K562 (cell line): ENCODE data around the gene RING1. TPM values are rescaled to one million over a fixed set of nuclear protein-coding genes. Genes with fewer than 3 reads are reported as not detected.

ENCODE experiments used
- CBX5 ChIP-seq: IDR thresholded peaks from 2 replicates; pipeline ENCODE4 v1.6.1; 2014; ENCODE audit warnings: low read depth, borderline replicate concordance
- CHD2 ChIP-seq: IDR thresholded peaks from 2 replicates; pipeline ENCODE4 v1.6.1; 2011; ENCODE audit warnings: low read depth, low read length
- ETV5 ChIP-seq: sonication (generic); formaldehyde crosslinking; IDR thresholded peaks from 2 replicates; pipeline ENCODE4 v1.4.0; 2020; ENCODE audit warnings: low read depth, mild to moderate bottlenecking, missing genetic modification reagents
- FOSL1 ChIP-seq: fragments of 200-800 bp; sonication (Bioruptor generic); conservative IDR thresholded peaks from 2 replicates; pipeline ENCODE4 v1.6.1; 2016; ENCODE audit warnings: missing genetic modification characterization, missing compliant biosample characterization
- HBP1 ChIP-seq: fragments of 450-650 bp; formaldehyde crosslinking; IDR thresholded peaks from 2 replicates; pipeline ENCODE4 v1.4.0; 2022; ENCODE audit warnings: missing genetic modification characterization
- MBD2 ChIP-seq: sonication (generic); IDR thresholded peaks from 2 replicates; pipeline ENCODE4 v1.6.1; 2016; ENCODE audit warnings: low read depth, borderline replicate concordance
- MNT ChIP-seq, 2 experiments: fragments of 450-650 bp; conservative IDR thresholded peaks; 2 replicates each; pipeline ENCODE4 v1.6.1; 2017; ENCODE audit warnings: mild to moderate bottlenecking in 2 of 2, moderate library complexity in 2 of 2
- RBM25 ChIP-seq: fragments of 200-400 bp; formaldehyde crosslinking; IDR thresholded peaks from 2 replicates; pipeline ENCODE4 v1.6.1; 2018; ENCODE audit warnings: low read length, low read depth, moderate library complexity; ENCODE audit not compliant: severe bottlenecking
- SMARCA5 ChIP-seq: fragments of 450-650 bp; IDR thresholded peaks from 2 replicates; pipeline ENCODE4 v1.6.1; 2016
- ZBTB8A ChIP-seq: fragments of 450-650 bp; IDR thresholded peaks from 2 replicates; pipeline ENCODE4 v1.6.1; 2018; ENCODE audit warnings: mild to moderate bottlenecking, moderate library complexity; ENCODE audit not compliant: partially characterized antibody
- polyA plus RNA-seq, 8 experiments: library from polyadenylated mRNA; depleted of rRNA in 4 of 8; stranded (reverse) in 5 of 8; unstranded in 3 of 8; fragments of >200 nt; fragmentation: Nextera tagmentation in 2 of 8; fragmentation: Illumina TruSeq in 1 of 8; extraction: Ambion mirVana in 2 of 8; extraction: Trizol in 1 of 8; gene quantifications; 2 replicates each; pipeline versions ENCODE4 v1.2.1 to v1.2.3, GENCODE V29; 2011 to 2014; ENCODE audit warnings: inconsistent platforms in 1 of 8, missing spikeins in 1 of 8
- total RNA-seq, 7 experiments: library from RNA; depleted of rRNA in 6 of 7; stranded (reverse); fragments of >200 nt in 6 of 7; fragmentation: Illumina TruSeq in 2 of 7; extraction: Trizol in 2 of 7; gene quantifications; 2 replicates each; pipeline versions ENCODE4 v1.2.1 to v1.2.3, GENCODE V29; 2011 to 2021; ENCODE audit warnings: low replicate concordance in 1 of 7
- TF ChIP-seq, protein P1 (sequence below): fragments of 250-450 bp; sonication (Bioruptor Pico); IDR thresholded peaks from 2 replicates; pipeline ENCODE4 v1.4.0; 2020
- TF ChIP-seq, protein P2 (sequence below): fragments of 250-450 bp; sonication (Bioruptor Pico); IDR thresholded peaks from 2 replicates; pipeline ENCODE4 v1.4.0; 2020; ENCODE audit warnings: borderline replicate concordance

Gene RING1
- total and polyA plus RNA-seq, 9 of the 15 experiments (the other 6 are each of a cell fraction or from before 2014, with no cell fraction given) = 4.2 to 59.1 (median 36.9) TPM

- no peak for TF ChIP-seq HBP1 (CRISPR knock-in tag)
- TF ChIP-seq CBX5 = no peak
- TF ChIP-seq ZBTB8A = no peak
- no peak for TF ChIP-seq ETV5 (CRISPR knock-in tag)
- TF ChIP-seq RBM25 = no peak
- TF ChIP-seq MBD2 = no peak
- TF ChIP-seq FOSL1 (tag) = peak; percentile 88
- no peak for TF ChIP-seq SMARCA5
- 0 out of 2 replicates have a peak, but pooled peaks have one; percentile 6 for TF ChIP-seq CHD2
- TF ChIP-seq, protein P1, sequence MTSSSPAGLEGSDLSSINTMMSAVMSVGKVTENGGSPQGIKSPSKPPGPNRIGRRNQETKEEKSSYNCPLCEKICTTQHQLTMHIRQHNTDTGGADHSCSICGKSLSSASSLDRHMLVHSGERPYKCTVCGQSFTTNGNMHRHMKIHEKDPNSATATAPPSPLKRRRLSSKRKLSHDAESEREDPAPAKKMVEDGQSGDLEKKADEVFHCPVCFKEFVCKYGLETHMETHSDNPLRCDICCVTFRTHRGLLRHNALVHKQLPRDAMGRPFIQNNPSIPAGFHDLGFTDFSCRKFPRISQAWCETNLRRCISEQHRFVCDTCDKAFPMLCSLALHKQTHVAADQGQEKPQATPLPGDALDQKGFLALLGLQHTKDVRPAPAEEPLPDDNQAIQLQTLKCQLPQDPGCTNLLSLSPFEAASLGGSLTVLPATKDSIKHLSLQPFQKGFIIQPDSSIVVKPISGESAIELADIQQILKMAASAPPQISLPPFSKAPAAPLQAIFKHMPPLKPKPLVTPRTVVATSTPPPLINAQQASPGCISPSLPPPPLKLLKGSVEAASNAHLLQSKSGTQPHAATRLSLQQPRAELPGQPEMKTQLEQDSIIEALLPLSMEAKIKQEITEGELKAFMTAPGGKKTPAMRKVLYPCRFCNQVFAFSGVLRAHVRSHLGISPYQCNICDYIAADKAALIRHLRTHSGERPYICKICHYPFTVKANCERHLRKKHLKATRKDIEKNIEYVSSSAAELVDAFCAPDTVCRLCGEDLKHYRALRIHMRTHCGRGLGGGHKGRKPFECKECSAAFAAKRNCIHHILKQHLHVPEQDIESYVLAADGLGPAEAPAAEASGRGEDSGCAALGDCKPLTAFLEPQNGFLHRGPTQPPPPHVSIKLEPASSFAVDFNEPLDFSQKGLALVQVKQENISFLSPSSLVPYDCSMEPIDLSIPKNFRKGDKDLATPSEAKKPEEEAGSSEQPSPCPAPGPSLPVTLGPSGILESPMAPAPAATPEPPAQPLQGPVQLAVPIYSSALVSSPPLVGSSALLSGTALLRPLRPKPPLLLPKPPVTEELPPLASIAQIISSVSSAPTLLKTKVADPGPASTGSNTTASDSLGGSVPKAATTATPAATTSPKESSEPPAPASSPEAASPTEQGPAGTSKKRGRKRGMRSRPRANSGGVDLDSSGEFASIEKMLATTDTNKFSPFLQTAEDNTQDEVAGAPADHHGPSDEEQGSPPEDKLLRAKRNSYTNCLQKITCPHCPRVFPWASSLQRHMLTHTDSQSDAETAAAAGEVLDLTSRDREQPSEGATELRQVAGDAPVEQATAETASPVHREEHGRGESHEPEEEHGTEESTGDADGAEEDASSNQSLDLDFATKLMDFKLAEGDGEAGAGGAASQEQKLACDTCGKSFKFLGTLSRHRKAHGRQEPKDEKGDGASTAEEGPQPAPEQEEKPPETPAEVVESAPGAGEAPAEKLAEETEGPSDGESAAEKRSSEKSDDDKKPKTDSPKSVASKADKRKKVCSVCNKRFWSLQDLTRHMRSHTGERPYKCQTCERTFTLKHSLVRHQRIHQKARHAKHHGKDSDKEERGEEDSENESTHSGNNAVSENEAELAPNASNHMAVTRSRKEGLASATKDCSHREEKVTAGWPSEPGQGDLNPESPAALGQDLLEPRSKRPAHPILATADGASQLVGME (CRISPR knock-in tag) = no peak
- peak in 1 of 2 experiments; percentile 41; a peak in 3 of 4 replicates for TF ChIP-seq MNT (conservative IDR thresholded peaks at IDR 0.05)
- TF ChIP-seq, protein P2, sequence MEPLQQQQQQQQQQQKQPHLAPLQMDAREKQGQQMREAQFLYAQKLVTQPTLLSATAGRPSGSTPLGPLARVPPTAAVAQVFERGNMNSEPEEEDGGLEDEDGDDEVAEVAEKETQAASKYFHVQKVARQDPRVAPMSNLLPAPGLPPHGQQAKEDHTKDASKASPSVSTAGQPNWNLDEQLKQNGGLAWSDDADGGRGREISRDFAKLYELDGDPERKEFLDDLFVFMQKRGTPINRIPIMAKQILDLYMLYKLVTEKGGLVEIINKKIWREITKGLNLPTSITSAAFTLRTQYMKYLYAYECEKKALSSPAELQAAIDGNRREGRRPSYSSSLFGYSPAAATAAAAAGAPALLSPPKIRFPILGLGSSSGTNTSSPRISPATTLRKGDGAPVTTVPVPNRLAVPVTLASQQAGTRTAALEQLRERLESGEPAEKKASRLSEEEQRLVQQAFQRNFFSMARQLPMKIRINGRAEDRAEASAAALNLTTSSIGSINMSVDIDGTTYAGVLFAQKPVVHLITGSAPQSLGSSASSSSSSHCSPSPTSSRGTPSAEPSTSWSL = no peak
These were observed 2.9 kb upstream of the RING1 start (continued) for GRCh38 chr6:33205191-33206026.
